Brain pericyte (primary cell): Measurements from ENCODE around the gene RAB40A.
"Not testable (repeated sequence)": the region's sequence is repeated elsewhere in the genome, so short reads cannot be mapped to it uniquely, and the experiment has no call there.

Experiments
- DNase-seq: peaks from one replicate; pipeline ENCODE4 v3.0.0-alpha.2; 2012; ENCODE audit warnings: low read depth, low spot score

Gene RAB40A

DNA sequence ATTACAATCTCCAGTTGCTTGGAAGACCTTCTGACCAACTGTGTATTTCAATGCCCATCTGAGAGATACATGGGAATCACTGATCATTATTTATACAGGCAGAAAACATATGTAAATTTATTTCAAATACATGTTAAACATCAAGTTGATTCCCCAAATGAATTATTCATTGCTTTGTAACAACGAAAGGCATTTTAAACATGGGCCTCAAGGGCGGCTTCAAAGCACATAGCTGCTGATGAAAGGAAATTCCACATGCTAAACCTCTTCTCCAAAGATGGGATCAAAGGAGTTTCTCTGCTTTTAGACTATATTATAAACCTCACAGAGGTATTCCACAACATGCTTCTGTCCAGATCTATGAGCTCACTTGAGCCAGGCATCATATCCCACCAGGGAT, 4.3 kb upstream of the RAB40A start:
- DNase-seq, result no peak

DNA sequence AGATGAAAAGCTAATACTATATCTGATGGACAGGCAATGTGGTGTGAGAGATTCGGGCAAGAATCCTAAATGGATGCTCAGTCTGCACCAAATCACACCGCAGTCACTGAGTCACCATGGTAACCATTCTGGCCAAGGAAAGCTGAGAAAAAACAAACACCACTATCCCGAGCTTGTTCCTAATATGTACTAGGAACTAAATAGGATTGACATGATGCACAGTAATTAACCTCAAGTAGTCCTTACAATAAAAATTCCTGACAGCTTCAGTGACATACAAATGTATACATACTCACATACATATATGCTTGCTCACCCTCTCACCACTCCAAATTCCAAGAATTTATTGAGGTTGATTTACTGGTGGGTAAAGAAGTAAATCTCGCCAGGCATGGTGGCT, 1.1 kb upstream of the RAB40A start:
- DNase-seq, result no peak

DNA sequence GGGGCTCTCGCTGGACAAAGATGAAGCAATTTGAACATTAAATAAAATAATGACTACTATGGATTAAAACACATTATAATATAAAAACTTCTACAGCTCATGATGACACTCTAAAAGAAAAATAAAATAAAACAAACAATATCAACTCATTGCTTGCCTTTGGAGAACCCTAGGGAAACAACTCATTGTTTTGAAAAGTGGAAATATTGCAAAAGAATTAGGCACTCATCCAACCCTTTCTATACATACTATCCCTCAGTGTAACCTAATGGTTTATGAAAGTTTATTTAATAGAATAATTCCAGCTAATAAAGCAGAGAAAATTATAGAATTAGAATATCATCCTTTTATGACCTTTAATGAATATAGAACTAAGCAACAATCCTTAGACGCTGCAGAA, 718 bp downstream of the RAB40A start:
- no peak for DNase-seq

DNA sequence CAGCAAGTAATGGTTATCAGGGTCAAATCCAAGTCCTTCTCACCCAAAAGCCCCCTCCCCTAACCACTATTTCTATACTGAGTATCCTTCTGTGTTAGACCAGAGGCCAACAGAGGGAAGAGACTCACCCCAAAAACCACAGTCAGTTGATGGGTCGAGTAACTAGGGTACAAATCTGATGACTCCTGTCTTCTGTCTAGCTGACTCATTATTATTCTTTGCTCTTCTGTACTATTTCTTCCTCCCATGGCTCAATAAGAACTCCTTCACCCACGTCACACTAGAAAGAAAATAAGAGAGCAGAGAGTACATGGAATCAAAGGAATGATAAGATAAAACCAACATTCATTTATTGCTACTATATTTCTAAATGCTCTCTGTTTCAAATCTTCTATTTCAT, 2.0 kb downstream of the RAB40A start:
- DNase-seq, result no peak

DNA sequence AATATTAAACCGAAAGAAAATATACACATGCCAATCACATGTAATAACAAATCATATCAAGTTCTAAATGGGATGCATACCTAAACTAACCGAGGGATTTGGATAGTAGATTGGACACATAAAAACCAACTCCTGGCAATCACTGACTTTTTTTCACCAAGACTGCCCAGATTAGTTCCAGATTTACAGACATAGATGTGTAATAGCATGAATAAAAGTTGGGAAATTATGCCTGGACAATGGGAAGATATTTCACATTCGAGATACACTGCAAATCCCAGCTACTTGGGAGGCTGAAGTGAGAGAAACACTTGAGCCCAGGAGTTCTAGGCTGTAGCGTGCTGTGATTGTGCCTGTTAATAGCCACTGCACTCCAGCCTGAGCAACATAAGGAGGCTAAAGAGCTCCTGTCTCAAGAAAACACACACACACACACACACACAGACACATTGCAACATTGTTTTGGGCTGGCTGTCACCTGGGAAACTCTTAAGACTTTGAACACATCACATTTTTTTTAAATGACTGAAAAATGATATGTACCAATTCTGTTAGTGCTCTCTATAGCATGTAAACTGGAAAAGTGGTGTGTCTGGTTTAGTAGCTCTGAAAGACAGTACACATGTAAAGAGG, 5.7 kb downstream of the RAB40A start:
- DNase-seq, result no peak

DNA sequence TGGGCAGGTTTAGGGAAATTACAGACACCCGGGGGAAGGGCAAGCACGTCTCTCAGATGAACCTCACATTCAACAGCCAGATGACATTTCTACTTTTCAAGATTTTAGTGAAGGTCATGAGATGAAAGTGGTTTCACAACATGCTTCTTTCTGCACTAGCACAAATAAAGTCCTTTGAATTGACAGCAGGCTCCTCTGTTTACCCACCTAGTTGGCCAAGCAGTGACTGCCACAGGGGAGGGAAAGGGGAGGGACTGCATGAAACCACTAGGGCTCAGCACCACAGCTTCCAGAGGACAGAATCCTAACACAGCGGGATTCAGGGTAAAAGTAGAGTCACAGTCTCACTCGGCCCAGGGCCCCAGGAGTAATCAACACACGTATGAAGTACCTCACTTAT, 6.2 kb downstream of the RAB40A start:
- no peak for DNase-seq

DNA sequence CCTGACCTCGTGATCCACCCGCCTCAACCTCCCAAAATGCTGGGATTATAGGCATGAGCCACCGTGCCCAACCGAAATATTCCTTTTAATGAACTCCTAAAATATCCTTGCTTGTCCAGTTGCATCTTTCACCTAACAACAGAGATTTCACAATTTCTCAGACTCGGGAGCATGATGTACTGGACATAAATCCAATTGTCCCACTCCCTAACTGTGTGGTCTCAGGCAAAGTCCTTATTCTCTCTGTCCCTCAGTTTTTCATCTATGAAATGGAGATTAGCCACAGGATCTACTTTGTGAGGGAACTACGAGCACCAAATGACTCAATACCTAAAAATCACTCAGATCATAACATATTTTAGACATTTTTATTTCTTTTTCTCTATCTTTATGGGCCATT, 9.3 kb downstream of the RAB40A start:
- DNase-seq, result no peak

DNA sequence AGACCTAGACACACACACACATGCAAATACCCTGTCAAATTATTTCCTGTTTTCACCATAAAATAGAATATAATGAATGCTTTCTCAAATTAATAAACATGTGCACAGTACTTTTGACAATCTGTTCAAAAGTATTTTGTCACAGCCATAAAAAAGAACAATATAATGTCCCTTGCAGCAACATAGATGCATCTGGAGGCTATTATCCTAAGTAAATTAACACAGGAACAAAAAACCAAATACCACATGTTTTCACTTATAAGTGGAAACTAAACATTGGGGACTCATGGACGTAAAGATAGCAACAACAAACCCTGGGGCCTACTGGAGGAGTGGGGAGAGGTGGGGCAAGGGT, 15.5 kb downstream of the RAB40A start:
- no peak for DNase-seq

DNA sequence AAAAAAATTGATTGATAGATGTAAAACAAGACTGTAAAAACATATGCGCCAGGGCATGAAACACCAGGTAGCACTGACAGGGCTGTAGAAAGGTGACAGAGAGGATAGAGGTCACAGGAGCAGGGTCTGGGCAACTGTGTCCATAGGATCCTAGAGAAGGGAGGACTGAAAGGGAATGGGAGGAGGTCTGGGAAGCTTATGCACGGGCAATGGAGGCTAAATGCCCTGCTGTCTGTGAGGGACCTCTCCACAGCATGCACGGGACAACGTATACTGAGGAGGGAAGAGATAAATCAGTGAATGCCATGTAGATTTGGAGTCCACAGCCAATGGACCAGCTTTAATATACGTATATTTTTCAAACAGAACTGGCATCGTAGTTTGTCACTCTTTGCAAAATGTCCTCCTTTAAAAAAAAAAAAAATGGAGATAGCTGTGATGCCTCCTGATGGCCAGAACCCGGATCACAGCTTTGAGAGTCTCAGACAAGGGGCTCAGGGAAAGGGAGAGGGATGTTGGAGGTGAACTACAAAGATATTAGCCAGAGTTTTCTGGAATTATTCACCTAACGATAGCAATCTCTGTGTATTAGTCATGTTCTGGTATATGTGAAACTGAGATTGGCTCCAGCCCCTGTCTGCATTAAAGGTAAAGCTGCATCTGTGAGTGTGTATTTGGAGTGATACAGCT, 16.0 kb downstream of the RAB40A start:
- DNase-seq, result no peak

DNA sequence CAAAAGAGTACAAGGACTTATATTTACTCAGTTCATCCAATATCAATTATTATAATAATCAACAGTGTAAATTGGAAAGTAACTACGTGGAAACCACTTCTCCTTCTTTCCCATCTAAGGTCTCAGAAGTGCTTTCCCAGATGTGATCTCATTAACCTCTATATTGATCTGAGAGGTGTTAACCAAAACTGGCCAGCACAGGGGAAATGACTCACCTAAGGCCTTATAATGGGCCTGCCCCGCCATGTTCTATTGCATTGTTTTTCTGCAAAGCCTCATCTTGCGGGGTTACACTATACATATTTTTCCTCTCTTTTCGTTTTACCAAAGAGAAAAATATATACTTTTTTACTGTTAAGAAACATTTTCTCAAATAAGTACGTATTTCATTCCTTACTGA, 20.5 kb downstream of the RAB40A start:
- DNase-seq, result no peak

DNA sequence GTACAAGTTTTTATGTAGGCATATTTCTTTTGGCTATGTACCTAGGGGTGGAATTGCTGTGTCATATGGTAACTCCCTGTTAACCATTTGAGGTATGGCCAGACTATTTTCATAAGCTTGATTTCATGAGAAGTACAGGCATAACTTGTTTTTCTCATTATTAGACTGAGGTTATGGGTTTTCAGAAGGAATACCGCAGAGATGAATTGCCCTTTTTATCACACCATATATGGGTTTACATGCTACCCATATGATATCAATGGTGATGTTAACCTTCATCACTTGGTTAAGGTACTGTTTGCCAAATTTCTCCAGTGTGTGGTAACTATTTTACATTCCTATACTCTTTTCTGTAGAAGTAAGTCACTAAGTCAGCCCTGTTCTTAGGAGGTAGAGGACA, 23.5 kb downstream of the RAB40A start:
- DNase-seq, result no peak

DNA sequence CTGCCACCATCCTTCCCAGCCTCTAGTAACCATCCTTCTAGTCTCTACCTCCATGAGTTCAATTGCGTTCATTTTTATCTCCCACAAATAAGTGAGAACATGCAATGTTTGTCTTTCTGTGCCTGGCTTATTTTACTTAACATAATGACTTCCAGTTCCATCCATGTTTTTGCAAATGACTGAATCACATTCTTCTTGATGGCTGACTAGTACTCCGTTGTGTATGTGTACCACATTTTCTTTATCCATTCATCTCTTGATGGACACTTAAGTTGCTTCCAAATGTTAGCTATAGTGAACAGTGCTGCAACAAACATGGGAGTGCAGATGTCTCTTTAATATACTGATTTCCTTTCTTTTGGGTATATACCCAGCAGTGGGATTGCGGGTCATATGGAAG, 25.7 kb downstream of the RAB40A start:
- DNase-seq, result not testable (repeated sequence)

DNA sequence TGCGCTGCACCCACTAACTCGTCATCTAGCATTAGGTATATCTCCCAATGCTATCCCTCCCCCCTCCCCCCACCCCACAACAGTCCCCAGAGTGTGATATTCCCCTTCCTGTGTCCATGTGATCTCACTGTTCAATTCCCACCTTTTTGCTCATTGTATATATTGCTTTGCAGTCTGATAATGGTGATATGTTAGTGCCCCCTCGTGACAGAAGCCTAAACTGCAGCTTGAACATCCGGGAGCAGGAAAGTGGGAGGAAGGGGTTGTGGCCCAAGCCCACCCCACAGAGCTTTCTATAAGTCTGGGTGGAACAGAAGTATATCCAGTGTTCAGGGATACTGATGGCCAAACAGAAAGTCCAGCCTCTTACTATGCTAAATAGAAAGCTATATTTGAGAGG, 29.6 kb downstream of the RAB40A start:
- DNase-seq, result not testable (repeated sequence)

DNA sequence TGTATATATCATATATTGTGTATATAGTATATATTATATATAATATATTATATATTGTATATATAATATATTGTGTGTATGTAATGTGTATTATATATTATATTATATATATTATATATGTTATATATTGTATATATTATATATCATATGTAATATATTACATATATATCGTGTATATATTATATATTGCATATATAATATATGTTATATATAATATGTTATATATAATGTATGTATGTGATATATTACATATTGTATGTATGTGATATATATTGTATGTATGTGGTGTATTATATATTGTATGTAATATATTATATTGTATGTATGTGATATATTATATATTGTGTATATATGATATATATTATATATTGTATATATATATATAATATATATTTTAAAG, 30.5 kb downstream of the RAB40A start:
- no peak for DNase-seq

DNA sequence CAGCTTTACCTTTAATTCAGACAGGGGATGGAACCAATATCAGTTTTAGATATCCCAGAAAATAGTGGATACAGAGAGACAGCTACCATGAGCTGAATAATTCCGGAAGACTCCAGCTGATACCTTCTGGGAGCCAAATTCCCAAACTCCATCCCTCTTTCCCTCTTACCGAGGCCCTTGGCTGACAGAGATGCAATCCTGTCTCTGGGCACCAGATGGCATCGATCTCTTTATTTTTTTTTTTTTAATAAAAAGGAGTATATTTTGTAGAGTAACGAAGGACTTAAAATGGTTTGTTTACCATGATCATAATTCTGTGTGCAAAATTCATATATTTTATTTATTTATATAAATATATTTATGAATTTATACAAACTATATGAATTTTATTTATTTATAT, 31.0 kb downstream of the RAB40A start:
- no peak for DNase-seq

DNA sequence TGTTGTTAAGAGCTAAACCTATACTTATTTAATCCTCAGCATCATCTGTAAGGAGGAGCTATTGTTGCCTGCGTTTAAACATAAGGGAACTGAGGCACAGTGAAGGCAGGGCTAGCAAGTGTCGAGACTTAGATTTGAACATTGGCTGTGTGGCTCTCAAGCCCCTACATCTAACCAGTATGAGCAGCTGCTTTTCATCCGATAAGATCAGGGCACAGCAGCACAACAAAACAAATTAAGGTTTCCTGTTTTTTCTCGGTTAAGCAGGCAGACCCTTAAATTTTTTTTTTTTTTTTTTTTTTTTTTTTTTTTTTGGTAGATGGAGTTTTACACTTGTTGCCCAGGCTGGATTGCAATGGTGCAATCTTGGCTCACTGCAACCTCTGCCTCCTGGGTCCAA, 35.6 kb downstream of the RAB40A start:
- DNase-seq, result no peak

DNA sequence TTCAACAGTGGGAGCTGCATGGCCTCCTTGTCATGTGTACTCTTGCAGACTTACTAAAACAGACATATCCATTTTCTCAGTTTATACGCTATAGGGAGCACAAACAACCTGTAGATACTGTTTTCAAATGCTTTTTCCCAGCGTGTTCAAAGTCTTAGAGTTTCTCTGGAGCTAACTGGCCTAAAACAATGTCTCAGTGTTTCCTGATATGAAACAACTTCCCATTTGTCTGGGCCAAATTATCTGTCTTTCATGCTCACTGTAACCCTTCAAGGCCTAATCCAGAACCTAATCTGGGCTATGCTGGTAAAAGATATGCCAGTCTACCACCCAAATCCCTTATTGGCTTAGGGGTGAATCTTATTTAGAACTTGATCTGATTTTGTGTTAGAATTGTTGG, 38.8 kb downstream of the RAB40A start:
- no peak for DNase-seq

DNA sequence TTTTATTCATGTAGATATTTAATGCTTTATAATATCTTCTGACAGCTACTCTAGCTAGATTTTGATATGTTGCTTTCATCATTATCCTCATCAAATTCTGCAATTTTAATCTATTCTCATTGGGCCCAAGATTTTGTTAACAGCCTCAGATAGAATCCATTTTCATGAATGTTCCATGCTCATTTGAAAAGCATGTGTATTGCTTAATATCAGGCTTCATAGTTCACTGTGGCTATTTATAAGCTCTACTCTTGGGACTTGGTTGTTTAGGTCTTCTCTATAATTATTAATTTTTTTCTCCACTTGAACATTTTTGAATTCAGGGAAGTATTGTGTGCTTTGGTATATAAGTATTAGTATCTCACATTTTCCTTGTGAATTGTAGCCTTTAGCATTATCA, 41.8 kb downstream of the RAB40A start:
- no peak for DNase-seq

DNA sequence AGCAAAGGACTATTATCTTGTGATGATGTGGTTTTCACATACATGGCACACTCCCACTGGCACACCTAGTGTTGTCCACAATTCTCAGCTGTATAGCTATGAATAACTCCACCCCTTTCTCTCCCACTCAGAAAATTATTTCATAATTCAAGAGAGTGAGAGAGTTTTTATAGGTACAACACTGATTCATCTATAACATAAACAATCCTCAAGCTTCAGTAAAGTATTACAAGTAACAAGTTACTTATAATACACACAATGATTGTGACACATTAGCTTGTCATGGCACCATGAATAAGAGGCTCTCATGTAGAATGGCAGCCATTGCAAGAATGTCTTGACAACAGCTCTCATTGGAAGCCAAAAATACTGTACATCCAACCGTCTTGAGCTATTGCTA, 43.9 kb downstream of the RAB40A start:
- DNase-seq, result no peak

DNA sequence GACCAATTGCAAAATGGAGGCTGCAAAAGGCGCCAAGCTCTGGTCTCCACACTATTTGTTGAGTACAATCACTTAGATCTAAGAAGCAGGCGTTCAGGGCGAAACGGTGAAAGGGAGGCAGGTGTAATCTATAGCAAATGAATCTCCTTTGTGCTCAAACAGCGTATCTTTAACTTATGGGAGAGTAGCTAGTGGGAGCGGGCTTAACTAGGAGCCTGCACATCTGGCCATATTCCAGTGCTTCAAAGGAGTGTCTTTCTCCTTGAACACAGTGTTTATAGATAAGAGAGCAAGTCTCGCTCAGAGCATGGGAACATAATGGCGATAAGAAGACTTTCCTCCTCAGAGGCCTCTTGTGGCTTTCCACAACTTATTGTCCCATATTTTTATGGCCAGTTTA, 49.3 kb downstream of the RAB40A start:
- DNase-seq, result not testable (repeated sequence)

DNA sequence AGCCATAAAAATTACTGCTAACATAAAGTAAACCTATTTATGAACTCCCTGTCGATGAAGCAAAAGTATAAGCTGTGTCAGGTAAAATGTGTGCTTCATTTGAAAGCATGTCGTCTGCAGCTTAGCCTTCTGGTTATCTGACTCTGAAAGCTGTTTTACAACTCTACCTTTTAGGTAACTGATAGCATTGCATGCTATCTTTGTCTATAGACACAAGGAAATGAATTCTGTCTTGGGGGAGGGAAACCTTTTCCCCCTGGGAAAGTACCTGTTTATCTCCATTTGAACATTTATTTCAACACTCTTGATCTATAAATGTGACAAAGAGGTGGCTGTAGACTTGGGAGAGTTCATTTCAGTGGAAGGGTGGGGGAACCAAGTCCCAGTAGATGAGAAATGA, 51.4 kb downstream of the RAB40A start:
- no peak for DNase-seq

DNA sequence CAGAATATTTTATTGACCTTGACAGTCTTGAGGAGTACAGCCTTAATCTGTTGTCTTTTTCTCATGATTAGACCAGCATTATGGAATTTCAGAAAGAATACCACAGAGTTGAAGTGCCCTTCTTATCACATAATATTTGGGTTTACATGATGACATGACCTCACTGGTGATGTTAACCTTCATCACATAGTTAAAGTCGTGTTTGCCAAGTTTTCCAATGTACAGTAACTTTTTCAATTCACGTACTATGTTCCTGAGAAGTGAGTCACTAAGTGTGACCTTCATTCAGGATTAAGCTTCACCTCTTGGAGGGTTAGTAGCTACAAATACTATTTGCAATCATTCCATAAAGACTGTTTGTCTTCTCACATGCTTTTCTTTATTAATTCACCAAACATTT, 52.1 kb downstream of the RAB40A start:
- no peak for DNase-seq

DNA sequence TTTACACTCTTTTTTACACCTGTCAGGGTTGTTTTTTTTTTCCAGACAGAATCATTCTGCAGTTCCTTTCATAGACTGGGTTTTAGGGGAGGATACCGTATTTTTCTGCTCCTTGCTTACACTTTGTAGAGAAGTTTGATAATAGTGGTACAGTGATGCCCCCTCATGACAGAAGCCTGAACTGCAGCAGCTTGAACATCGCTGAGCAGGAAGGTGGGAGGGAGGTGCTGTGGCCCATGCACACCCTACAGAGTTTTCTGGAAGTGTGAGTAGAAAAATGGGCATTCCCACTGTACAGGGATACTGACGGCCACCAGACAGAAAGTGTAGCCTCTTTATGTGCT, 54.5 kb downstream of the RAB40A start:
- DNase-seq, result peak; percentile 48
